CD14-positive monocyte (primary cell): ENCODE data around the gene SYNDIG1. TPM values are rescaled to one million over a fixed set of nuclear protein-coding genes. Genes with fewer than 3 reads are reported as not detected.

Source experiments
- DNase-seq, 3 donors: peaks; one replicate each; pipeline ENCODE4 v3.0.0-alpha.2; 2011 to 2022
- H2AFZ ChIP-seq: 2 replicates; pipeline ENCODE4 v1.6.0; 2012; ENCODE audit warnings: mild to moderate bottlenecking, low read depth, low read length, inconsistent platforms; ENCODE audit not compliant: insufficient read depth, poor library complexity, severe bottlenecking
- H3K27ac ChIP-seq, 2 donors: 1 replicate in 1 of 2; 2 replicates in 1 of 2; pipeline ENCODE4 v1.5.1; 2012 to 2013; ENCODE audit warnings: low read length in 2 of 2, control low read depth in 1 of 2, inconsistent platforms in 1 of 2, low read depth in 1 of 2, mild to moderate bottlenecking in 1 of 2
- H3K27me3 ChIP-seq, 2 donors: one replicate each; pipeline versions ENCODE4 v1.6.0 to v1.6.1; 2011 to 2013; ENCODE audit warnings: low read length in 2 of 2; ENCODE audit not compliant: control insufficient read depth in 2 of 2, insufficient read depth in 2 of 2
- H3K36me3 ChIP-seq, 2 donors: replicated peaks in 1 of 2; 1 replicate in 1 of 2; 2 replicates in 1 of 2; pipeline versions ENCODE4 v1.5.1 to v1.6.1; 2012 to 2013; ENCODE audit warnings: low read length in 2 of 2, control low read depth in 1 of 2, inconsistent platforms in 1 of 2, mild to moderate bottlenecking in 1 of 2; ENCODE audit not compliant: insufficient read depth in 2 of 2, control insufficient read depth in 1 of 2
- H3K4me1 ChIP-seq, 2 donors: 1 replicate in 1 of 2; 2 replicates in 1 of 2; pipeline versions ENCODE4 v1.5.1 to v1.6.1; 2012 to 2013; ENCODE audit warnings: low read length in 2 of 2, control low read depth in 1 of 2, inconsistent platforms in 1 of 2, mild to moderate bottlenecking in 1 of 2, moderate library complexity in 1 of 2; ENCODE audit not compliant: insufficient read depth in 2 of 2, control insufficient read depth in 1 of 2
- H3K4me2 ChIP-seq: replicated peaks from 2 replicates; pipeline ENCODE3; 2012; ENCODE audit warnings: low read length, moderate library complexity, mild to moderate bottlenecking; ENCODE audit not compliant: poor library complexity, severe bottlenecking; ENCODE audit errors: extremely low read depth
- H3K4me3 ChIP-seq, 3 experiments: fragments of 200-600 bp in 1 of 3; sonication (generic) in 1 of 3; replicated peaks in 1 of 3; 1 replicate in 2 of 3; 2 replicates in 1 of 3; pipeline ENCODE4 v1.5.1; 2011 to 2013; ENCODE audit warnings: low read length in 3 of 3, mild to moderate bottlenecking in 3 of 3, control low read depth in 2 of 3, low read depth in 2 of 3, inconsistent platforms in 1 of 3, moderate library complexity in 1 of 3
- H3K79me2 ChIP-seq: 2 replicates; pipeline ENCODE4 v1.6.0; 2012; ENCODE audit warnings: mild to moderate bottlenecking, control low read depth, inconsistent platforms, low read length, moderate library complexity; ENCODE audit not compliant: insufficient read depth
- H3K9ac ChIP-seq: 2 replicates; pipeline ENCODE4 v1.6.0; 2017; ENCODE audit warnings: low read length, mild to moderate bottlenecking; ENCODE audit not compliant: insufficient read depth, poor library complexity, severe bottlenecking
- H3K9me3 ChIP-seq, 2 donors: replicated peaks in 1 of 2; 1 replicate in 1 of 2; 2 replicates in 1 of 2; pipeline versions ENCODE4 v1.5.1 to v1.6.1; 2012 to 2013; ENCODE audit warnings: low read length in 2 of 2, control low read depth in 1 of 2; ENCODE audit not compliant: control insufficient read depth in 1 of 2, insufficient read depth in 1 of 2
- H4K20me1 ChIP-seq: 2 replicates; pipeline ENCODE4 v1.6.0; 2012; ENCODE audit warnings: mild to moderate bottlenecking, low read length, control low read depth, moderate library complexity; ENCODE audit not compliant: insufficient read depth
- H3K27ac Mint-ChIP-seq, 7 donors: one replicate each; pipeline ENCODE4 v1.8.0; 2020; ENCODE audit warnings: mild to moderate bottlenecking in 7 of 7, mixed read lengths in 7 of 7, moderate library complexity in 6 of 7, inconsistent platforms in 2 of 7
- H3K27me3 Mint-ChIP-seq, 3 donors: one replicate each; pipeline ENCODE4 v1.8.0; 2021 to 2022; ENCODE audit warnings: low read depth in 3 of 3, mild to moderate bottlenecking in 3 of 3, mixed read lengths in 3 of 3, moderate library complexity in 3 of 3, inconsistent platforms in 1 of 3
- H3K36me3 Mint-ChIP-seq, 2 donors: one replicate each; pipeline ENCODE4 v1.8.0; 2020; ENCODE audit warnings: mixed read lengths in 2 of 2, inconsistent platforms in 1 of 2, mild to moderate bottlenecking in 1 of 2
- H3K4me1 Mint-ChIP-seq: one replicate; pipeline ENCODE4 v1.8.0; 2020; ENCODE audit warnings: mild to moderate bottlenecking, mixed read lengths
- H3K4me3 Mint-ChIP-seq, 2 donors: one replicate each; pipeline ENCODE4 v1.8.0; 2020; ENCODE audit warnings: mild to moderate bottlenecking in 2 of 2, mixed read lengths in 2 of 2, moderate library complexity in 1 of 2
- H3K9me3 Mint-ChIP-seq, 7 donors: one replicate each; pipeline ENCODE4 v1.8.0; 2020 to 2022; ENCODE audit warnings: mixed read lengths in 7 of 7, mild to moderate bottlenecking in 6 of 7, moderate library complexity in 6 of 7, inconsistent platforms in 2 of 7
- WGBS: methylation state at CpG from one replicate; pipeline ENCODE4 v1.1.5; 2013; ENCODE audit warnings: missing lambda C conversion rate; ENCODE audit not compliant: insufficient coverage; 5-methylcytosine and 5-hydroxymethylcytosine counted together
- intact Hi-C, 2 donors: fragments of 100-400 bp; cut with micrococcal nuclease; formaldehyde crosslinking; loops; one replicate each; pipeline versions ENCODE4 v1.15.0 to v1.15.1; 2023
- polyA plus RNA-seq, 3 donors: library from polyadenylated mRNA; depleted of rRNA in 1 of 3; unstranded in 2 of 3; stranded (reverse) in 1 of 3; fragments of 300-500 nt in 2 of 3; fragments of >200 nt in 1 of 3; fragmentation: Illumina TruSeq in 2 of 3; gene quantifications; 1 replicate in 2 of 3; 2 replicates in 1 of 3; pipeline ENCODE4 v1.2.3, GENCODE V29; 2012 to 2021
- TF ChIP-seq, protein P1 (sequence below): fragments of 200-600 bp; IDR thresholded peaks from one replicate; pipeline ENCODE4 v1.8.0; 2022; ENCODE audit warnings: antibody characterized with exemption, mild to moderate bottlenecking

Gene SYNDIG1
- polyA plus RNA-seq, 3 donors: not detected

DNA sequence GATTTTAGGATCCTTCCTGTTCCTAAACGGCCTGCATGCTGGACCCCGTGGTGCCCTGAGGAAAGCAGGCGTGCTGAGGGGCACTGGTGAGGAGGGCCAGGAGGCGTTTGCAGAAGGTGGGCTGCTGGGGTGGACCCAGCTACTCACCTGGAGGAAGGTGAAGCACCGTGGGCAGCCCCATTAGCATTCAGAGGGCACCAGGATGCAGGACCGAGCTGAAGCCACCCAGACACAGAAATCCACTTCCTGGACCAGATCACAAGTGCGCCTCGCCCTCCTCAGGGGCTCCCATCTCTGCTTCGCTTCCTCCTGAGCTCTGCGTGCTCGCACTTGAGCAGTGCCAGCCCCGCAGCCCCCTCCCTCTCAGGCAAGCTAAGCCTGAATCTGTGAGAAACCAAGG lies 187.0 kb downstream of the SYNDIG1 start:
- Histone ChIP-seq H4K20me1 (no peaks in the 10 kb centered on the region), H3K27ac (no peak overlapping the region), H3K4me3 (no peak overlapping the region), H3K4me1 (no peaks in the 10 kb centered on the region), H3K9me3 (no peaks in the 10 kb centered on the region), H3K36me3 (no peaks in the 10 kb centered on the region), H3K4me2 (no peak overlapping the region), H3K9ac (no peak overlapping the region), H3K27me3 (no peaks in the 10 kb centered on the region), H2AFZ (no peak overlapping the region), H3K79me2 (no peaks in the 10 kb centered on the region)
- WGBS: 92% methylated on average over 12 of the region's 12 CpGs
- no peak overlapping the region for H3K4me3 Mint-ChIP-seq
- H3K27ac Mint-ChIP-seq: no peak overlapping the region
- intact Hi-C loops: no loop called here
- no peaks in the 10 kb centered on the region for H3K9me3 Mint-ChIP-seq
- no peak for DNase-seq
- H3K4me1 Mint-ChIP-seq: peaks cover 5% of the 10 kb centered on the region
- TF ChIP-seq, protein P1, sequence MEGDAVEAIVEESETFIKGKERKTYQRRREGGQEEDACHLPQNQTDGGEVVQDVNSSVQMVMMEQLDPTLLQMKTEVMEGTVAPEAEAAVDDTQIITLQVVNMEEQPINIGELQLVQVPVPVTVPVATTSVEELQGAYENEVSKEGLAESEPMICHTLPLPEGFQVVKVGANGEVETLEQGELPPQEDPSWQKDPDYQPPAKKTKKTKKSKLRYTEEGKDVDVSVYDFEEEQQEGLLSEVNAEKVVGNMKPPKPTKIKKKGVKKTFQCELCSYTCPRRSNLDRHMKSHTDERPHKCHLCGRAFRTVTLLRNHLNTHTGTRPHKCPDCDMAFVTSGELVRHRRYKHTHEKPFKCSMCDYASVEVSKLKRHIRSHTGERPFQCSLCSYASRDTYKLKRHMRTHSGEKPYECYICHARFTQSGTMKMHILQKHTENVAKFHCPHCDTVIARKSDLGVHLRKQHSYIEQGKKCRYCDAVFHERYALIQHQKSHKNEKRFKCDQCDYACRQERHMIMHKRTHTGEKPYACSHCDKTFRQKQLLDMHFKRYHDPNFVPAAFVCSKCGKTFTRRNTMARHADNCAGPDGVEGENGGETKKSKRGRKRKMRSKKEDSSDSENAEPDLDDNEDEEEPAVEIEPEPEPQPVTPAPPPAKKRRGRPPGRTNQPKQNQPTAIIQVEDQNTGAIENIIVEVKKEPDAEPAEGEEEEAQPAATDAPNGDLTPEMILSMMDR: no peak
- no peaks in the 10 kb centered on the region for H3K36me3 Mint-ChIP-seq
- H3K27me3 Mint-ChIP-seq: peaks cover 0 to 2% (median 0%) of the 10 kb centered on the region in 3 donors

DNA sequence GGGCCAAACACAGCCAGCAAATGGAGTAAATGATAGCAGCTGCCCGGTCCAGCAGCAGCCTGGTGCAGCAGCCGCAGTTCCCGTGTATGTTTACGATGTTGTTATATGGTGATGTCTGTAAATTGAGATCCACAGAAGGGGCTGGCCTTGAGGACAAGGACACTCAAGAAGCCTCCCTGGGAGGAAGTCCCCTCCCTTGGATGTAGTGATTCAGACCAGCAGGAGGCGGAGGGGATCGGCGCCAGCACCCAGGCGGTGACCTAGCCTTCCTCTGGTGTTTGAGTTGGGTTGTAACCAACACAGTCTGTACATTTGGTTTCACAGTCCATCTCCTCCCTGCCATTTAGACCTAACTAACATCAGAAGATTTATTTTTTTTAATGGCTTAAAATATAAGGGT lies 187.8 kb downstream of the SYNDIG1 start:
- H3K27me3 Mint-ChIP-seq: peaks cover 0 to 2% (median 0%) of the 10 kb centered on the region in 3 donors
- Histone ChIP-seq H3K4me2 (no peak overlapping the region), H3K79me2 (no peaks in the 10 kb centered on the region), H3K36me3 (no peaks in the 10 kb centered on the region), H2AFZ (no peak overlapping the region), H3K27me3 (no peaks in the 10 kb centered on the region), H3K9ac (no peak overlapping the region), H3K4me1 (no peaks in the 10 kb centered on the region), H4K20me1 (no peaks in the 10 kb centered on the region), H3K27ac (no peak overlapping the region), H3K9me3 (no peaks in the 10 kb centered on the region), H3K4me3 (no peak overlapping the region)
- peaks cover 2% of the 10 kb centered on the region for H3K4me1 Mint-ChIP-seq
- H3K4me3 Mint-ChIP-seq: no peak overlapping the region
- WGBS: 98% methylated on average over 4 of the region's 8 CpGs
- no peaks in the 10 kb centered on the region for H3K36me3 Mint-ChIP-seq
- H3K9me3 Mint-ChIP-seq: no peaks in the 10 kb centered on the region
- intact Hi-C loops: no loop called here
- H3K27ac Mint-ChIP-seq: no peak overlapping the region
- TF ChIP-seq, protein P1: no peak
- DNase-seq: no peak
